CD4-positive, alpha-beta T cell treated with Interleukin-4 for 1 hour (primary cell): Measurements from ENCODE around the gene MC3R.
"Not testable (repeated sequence)": the region's sequence is repeated elsewhere in the genome, so short reads cannot be mapped to it uniquely, and the experiment has no call there.

Experiments
- DNase-seq, 2 donors: peaks; one replicate each; pipeline ENCODE4 v3.0.0-alpha.2; 2020 to 2022

MC3R gene

GRCh38 chr20:56247954-56248782 is at the start of gene MC3R:
Gene MC3R (plus strand): TSS chr20:56248732. CDS start chr20:56248844, 112 bp downstream.
- DNase-seq: peak; percentile 15 to 33

GRCh38 chr20:56200456-56200855 is 48.1 kb upstream of the MC3R start:
- no peak for DNase-seq

DNA sequence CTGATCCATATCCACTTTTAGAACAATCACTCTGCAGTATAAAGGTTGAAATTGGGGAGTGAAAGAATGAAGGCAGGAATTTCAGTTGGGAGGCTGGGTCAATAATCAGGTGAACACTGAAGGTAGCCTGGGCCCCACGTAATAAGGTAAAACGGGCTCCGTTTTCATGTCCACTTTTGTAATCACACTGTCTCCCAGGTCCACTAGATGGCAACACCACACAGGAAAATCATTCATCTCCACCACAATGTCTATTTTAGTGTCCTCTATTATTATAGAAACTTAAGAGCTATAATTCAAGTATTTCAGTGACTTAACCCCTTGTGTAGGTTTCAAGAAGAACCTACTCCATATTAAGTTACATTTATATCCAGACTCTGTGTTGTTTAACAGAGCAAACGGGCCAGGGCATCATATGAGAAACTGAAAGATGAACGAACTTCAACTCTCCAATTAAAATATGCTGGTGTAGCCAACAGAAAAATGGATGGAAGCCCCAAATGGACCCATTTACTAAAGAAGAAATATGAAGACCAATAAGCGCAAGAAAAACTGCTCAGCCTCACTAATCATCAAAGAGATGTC is 45.9 kb upstream of the MC3R start:
- DNase-seq: no peak

DNA sequence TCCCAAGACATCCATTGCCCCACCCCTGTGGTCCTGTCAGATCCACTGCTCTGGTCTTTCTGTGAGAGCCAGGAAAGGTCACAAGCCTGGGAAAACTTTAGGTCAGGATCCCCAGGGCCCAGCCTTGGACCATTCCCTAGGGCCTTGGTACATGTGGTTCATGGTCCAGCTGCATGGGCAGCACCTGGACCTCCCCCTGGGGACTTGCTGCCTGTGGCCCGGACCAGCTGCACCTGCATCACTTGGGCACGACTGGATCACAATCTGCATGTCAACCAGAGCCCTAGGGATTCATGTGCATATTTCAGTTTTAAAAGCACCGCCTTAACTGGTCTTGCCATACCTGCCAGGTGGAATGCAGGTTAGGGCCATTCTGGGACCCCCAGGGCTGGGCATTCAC is 44.3 kb upstream of the MC3R start:
- no peak for DNase-seq

DNA sequence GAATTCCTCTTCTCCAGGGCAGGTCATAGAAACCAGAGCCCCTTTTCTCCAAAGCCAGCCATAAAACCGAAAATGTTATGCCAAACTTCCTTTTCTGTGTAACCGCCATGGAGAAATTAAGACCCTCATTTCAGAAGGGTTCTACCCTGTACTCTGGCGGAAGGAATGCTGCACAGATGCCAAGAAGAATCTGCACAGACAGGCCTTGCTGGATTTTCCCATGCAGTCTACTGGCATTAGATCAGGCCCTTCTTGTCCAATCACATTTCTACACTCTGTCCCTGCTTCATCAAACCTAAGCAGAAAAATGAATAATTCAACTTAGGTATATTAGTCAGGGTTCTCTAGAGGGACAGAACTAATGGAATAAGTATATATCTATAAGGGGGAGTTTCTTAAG is 43.2 kb upstream of the MC3R start:
- no peak for DNase-seq

DNA sequence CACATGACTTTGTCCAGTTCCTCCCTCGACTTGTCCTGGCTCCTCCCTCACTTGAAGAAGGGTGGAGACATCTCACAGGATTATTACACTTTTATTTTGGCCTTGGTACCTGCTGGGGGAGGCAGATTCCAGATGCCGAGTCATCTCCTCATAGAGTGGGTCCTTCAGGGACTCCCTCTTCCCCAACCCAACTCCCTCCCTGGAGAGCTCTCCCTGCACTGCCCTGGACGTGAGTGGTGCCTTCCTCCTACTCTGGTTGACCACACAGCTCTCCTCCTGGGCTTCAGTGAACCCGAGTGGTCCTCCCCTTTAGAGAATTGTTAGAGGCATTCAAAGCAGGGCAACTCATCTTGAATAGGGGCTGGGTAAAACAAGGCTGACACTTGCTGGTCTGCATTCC is 40.9 kb upstream of the MC3R start:
- no peak for DNase-seq

DNA sequence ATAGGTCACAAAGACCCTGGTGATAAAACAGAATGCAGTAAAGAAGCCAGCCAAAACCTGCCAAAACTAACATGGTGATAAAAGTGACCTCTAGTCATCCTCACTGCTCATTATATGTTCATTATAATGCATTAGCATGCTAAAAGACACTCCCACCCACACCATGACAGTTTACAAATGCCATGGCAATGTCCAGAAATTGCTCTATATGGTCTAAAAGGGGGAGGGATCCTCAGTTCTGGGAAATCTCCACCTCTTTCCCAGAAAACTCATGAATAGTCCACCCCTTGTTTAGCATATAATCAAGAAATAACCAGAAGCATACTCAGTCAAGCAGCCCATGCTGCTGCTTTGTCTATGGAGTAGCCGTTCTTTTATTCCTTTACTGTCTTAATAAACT is 40.4 kb upstream of the MC3R start:
- no peak for DNase-seq

DNA sequence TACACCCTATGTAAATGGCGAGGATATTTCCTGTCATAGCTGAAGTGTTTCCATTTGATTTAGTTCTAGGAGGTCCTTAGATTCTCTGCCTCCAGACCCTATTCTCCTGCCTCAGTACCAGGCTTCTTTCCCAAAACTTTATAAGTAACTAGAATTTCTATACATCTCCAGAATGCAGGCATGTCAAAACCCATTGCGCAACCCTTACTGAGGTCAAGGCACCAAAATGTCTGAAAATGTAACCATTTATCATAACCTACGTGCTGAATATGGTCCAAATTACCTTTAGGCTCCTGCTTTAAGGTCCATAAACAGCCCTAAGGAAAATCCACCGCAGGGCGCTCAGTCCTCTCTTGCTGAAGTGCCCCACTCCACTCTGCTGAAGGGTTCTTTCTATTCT is 37.5 kb upstream of the MC3R start:
- DNase-seq: no peak

DNA sequence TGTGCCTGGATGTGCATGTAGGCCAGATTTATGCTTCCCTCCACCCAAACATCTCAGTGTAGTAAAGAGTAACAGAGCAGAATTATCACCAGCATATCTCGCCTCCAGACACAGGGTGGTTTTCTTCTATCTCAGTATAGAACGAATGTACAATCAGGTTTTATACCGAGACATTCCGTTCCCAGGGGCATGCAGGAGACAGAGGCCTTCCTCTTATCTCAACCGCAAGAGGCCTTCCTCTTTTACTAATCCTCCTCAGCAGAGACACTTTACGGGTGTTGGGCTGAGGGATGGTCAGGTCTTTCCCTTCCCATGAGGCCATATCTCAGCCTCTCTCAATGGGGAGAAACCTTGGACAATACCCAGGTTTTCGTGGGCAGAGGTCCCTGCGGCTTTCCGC is 36.4 kb upstream of the MC3R start:
- DNase-seq: no peak

- DNase-seq: no peak
Observed at GRCh38 chr20:56213321-56213720, 35.2 kb upstream of the MC3R start.

GRCh38 chr20:56215115-56215514 is 33.4 kb upstream of the MC3R start:
- no peak for DNase-seq

DNA sequence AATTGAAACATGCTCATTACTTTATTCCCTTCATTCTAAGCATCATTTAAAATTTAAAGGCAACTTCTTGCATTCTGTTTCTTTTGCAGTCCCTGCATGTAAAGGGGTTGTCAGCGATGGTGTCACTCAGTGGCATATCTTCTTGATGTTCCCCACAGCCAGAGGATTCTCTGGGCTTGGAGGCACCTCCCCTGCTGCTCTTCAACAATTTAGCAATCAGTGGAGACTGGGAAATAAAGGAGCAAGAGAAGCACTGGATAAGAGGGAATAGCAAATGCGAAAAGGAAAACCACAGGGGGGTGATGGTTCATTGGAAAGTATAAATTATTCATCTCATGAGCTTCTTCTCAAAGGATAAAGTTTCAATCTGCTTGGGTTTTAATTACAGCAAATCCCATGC is 30.7 kb upstream of the MC3R start:
- DNase-seq: no peak

GRCh38 chr20:56221186-56221585 is 27.3 kb upstream of the MC3R start:
- DNase-seq: not testable (repeated sequence)

DNA sequence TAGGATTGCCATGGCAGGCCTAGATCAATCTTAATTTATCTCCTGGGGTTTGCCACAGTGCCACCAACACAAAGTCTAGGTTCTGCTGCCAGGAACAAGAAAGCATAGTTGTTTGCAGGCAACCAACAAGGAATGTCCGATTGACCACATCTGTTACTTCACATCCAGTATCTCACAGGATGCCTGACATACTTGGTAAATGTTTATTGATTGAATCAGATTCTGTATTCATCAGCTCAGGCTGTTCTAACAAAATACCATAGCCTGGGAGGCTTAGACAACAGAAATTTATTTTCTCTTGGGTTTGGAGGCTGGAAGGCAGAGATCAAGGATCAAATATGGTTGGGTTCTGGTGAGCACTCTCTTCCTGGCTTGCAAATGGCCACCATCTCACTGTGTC is 26.3 kb upstream of the MC3R start:
- DNase-seq: no peak

GRCh38 chr20:56222945-56223344 is 25.6 kb upstream of the MC3R start:
- no peak for DNase-seq

GRCh38 chr20:56223352-56223751 is 25.2 kb upstream of the MC3R start:
- DNase-seq: no peak

DNA sequence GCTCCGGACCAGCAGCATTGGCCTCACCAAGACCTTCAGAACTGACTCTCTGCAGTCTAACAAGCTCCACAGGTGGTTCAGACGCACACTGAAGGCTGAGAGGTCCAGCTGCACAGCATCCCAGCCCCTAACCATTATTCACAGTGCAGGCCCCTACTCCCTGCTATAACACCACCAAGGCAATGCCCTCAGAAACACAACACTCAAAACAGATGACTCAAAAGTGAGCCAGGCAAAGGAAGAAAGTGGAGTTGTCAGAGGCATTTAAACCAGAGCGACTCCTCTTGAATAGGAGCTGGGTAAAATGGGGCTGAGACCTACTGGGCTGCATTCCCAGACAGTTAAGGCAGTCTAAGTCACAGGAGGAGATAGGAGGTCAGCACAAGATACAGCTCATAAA is 20.5 kb upstream of the MC3R start:
- DNase-seq: no peak

- DNase-seq: no peak
Observed at GRCh38 chr20:56229812-56230211, 18.7 kb upstream of the MC3R start.

- no peak for DNase-seq
Observed at GRCh38 chr20:56234110-56234509, 14.4 kb upstream of the MC3R start.

GRCh38 chr20:56237335-56237734 is 11.2 kb upstream of the MC3R start:
- no peak for DNase-seq

- no peak for DNase-seq
Observed at GRCh38 chr20:56244259-56244658, 4.3 kb upstream of the MC3R start.

DNA sequence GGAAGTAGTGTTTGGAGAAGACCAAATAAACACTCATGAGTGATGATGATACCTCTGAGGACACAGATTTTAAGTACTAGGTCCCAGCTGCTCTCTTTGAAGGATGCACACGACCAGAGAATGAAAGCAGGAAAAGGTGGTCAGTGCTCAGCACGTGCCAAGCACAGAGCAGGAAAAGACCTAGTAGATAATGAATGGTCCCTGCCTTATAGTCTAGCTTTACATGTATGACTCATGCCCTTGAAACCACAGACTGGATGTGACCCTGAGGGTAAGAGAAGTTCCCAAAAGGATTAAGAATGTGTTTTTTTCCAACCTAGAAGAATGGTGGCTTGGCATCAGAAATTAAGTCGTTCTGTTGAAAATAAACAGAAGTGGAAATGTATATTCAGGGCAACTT is 2.8 kb upstream of the MC3R start:
- DNase-seq: no peak

DNA sequence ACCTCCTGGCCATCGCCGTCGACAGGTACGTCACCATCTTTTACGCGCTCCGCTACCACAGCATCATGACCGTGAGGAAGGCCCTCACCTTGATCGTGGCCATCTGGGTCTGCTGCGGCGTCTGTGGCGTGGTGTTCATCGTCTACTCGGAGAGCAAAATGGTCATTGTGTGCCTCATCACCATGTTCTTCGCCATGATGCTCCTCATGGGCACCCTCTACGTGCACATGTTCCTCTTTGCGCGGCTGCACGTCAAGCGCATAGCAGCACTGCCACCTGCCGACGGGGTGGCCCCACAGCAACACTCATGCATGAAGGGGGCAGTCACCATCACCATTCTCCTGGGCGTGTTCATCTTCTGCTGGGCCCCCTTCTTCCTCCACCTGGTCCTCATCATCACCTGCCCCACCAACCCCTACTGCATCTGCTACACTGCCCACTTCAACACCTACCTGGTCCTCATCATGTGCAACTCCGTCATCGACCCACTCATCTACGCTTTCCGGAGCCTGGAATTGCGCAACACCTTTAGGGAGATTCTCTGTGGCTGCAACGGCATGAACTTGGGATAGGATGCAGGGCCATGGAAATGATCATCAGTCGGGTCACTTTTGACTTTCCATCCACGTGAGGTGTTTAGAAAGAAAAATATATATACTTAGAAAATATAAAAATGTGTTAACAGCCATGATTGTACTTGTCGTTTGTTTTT is 868 bp downstream of the MC3R start:
- DNase-seq: no peak

GRCh38 chr20:56249956-56250355 is 1.4 kb downstream of the MC3R start:
- no peak for DNase-seq
